Right lobe of liver (tissue), 4 donors: Measurements from ENCODE around the gene KANSL2.

Experiments
- POLR2A ChIP-seq: fragments of 450-650 bp; IDR thresholded peaks from one replicate; pipeline ENCODE4 v1.6.1; 2017; ENCODE audit warnings: antibody characterized with exemption, mild to moderate bottlenecking
- TF ChIP-seq, protein P1 (sequence below), 4 donors: fragments of 200-600 bp in 3 of 4; fragments of 450-650 bp in 1 of 4; IDR thresholded peaks; one replicate each; pipeline versions ENCODE4 v1.5.1 to v1.8.0; 2016 to 2022; ENCODE audit warnings: antibody characterized with exemption in 4 of 4, mild to moderate bottlenecking in 2 of 4
- donor health status: DM: no; HTN: no; CAD: no.
- donor health status: DM: no; HTN: no; CAD: no.
- donor health status: DM: no; HTN: yes; CAD: no.

DNA sequence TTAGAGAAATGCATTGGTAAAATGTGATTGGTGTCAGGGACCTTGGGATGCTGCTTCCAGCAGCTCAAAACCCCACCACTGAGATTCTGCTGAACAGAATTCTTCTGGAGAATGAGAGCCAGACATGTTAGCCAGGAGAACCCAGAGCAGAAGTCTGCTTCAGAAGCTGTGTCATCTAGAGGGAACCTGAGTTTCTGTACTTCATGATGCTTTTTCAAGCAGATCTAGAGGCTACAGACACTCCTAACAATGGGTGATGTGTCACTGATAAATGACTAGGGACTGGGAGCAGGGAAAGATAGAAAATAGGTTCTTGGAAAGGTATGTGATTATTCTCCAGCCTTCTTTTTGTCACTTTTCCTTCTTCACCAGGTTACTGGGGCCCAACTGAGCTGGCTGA, 41.6 kb downstream of the KANSL2 start:
- no peak for TF ChIP-seq POLR2A
- TF ChIP-seq, protein P1, sequence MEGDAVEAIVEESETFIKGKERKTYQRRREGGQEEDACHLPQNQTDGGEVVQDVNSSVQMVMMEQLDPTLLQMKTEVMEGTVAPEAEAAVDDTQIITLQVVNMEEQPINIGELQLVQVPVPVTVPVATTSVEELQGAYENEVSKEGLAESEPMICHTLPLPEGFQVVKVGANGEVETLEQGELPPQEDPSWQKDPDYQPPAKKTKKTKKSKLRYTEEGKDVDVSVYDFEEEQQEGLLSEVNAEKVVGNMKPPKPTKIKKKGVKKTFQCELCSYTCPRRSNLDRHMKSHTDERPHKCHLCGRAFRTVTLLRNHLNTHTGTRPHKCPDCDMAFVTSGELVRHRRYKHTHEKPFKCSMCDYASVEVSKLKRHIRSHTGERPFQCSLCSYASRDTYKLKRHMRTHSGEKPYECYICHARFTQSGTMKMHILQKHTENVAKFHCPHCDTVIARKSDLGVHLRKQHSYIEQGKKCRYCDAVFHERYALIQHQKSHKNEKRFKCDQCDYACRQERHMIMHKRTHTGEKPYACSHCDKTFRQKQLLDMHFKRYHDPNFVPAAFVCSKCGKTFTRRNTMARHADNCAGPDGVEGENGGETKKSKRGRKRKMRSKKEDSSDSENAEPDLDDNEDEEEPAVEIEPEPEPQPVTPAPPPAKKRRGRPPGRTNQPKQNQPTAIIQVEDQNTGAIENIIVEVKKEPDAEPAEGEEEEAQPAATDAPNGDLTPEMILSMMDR (IDR thresholded peaks at IDR 0.05) = no peak
